HEK293 (cell line): ENCODE results near the gene PDZRN3.

Source experiments
- CTCF ChIA-PET: fragments of 350-600 bp; formaldehyde crosslinking; extraction: SDS; loops from one replicate; lab custom pipeline; 2021; ENCODE audit warnings: antibody characterized with exemption; lab: Yijun Ruan, JAX
- POLR2A ChIA-PET: fragments of 300-600 bp; formaldehyde crosslinking; extraction: SDS; loops from one replicate; lab custom pipeline; 2020; ENCODE audit warnings: antibody characterized with exemption, inconsistent platforms; lab: Yijun Ruan, JAX
- H3K27ac ChIP-seq: fragments of 200-500 bp; sonication (Bioruptor generic); 2 replicates; pipeline ENCODE4 v1.5.1; 2014; ENCODE audit warnings: low read depth, low read length, control low read depth, inconsistent platforms; ENCODE audit errors: extremely low read depth
- H3K36me3 ChIP-seq, 2 experiments: fragments of 200-500 bp in 1 of 2; sonication (Bioruptor generic) in 1 of 2; 1 replicate in 1 of 2; 2 replicates in 1 of 2; pipeline ENCODE4 v1.5.1; 2014 to 2017; ENCODE audit warnings: inconsistent platforms in 2 of 2, low read length in 2 of 2; ENCODE audit not compliant: control insufficient read depth in 2 of 2, insufficient read depth in 1 of 2
- H3K4me1 ChIP-seq: fragments of 200-500 bp; sonication (Bioruptor generic); 2 replicates; pipeline ENCODE4 v1.5.1; 2014; ENCODE audit warnings: mild to moderate bottlenecking, low read length, inconsistent platforms; ENCODE audit not compliant: control insufficient read depth, insufficient read depth
- H3K4me3 ChIP-seq: 2 replicates; pipeline ENCODE4 v1.5.1; 2011; ENCODE audit warnings: low read depth, mild to moderate bottlenecking, control low read depth, low read length, moderate library complexity
- H3K9me3 ChIP-seq: fragments of 200-500 bp; sonication (Bioruptor generic); 2 replicates; pipeline ENCODE4 v1.5.1; 2014; ENCODE audit warnings: low read depth, low read length, inconsistent platforms; ENCODE audit not compliant: control insufficient read depth, insufficient read depth
- ELK4 ChIP-seq: IDR thresholded peaks from 2 replicates; pipeline ENCODE4 v1.6.1; 2011; ENCODE audit warnings: mild to moderate bottlenecking, low read depth, low read length, borderline replicate concordance
- GLIS1 ChIP-seq: fragments of 450-650 bp; formaldehyde crosslinking; IDR thresholded peaks from 2 replicates; pipeline ENCODE4 v1.5.1; 2016; ENCODE audit warnings: missing biosample characterization, missing genetic modification characterization
- HOXC10 ChIP-seq: sonication (generic); formaldehyde crosslinking; IDR thresholded peaks from 2 replicates; pipeline ENCODE4 v1.8.1; 2023; ENCODE audit warnings: mild to moderate bottlenecking, missing genetic modification reagents
- INSM2 ChIP-seq: fragments of 450-650 bp; formaldehyde crosslinking; IDR thresholded peaks from 2 replicates; pipeline ENCODE4 v1.5.1; 2016; ENCODE audit warnings: missing biosample characterization, missing genetic modification characterization
- KLF1 ChIP-seq: fragments of 450-650 bp; formaldehyde crosslinking; IDR thresholded peaks from 2 replicates; pipeline ENCODE4 v1.5.1; 2016; ENCODE audit warnings: missing biosample characterization, missing genetic modification characterization
- MYNN ChIP-seq: fragments of 450-650 bp; formaldehyde crosslinking; IDR thresholded peaks from 2 replicates; pipeline ENCODE4 v1.5.1; 2016; ENCODE audit warnings: missing biosample characterization, missing genetic modification characterization, borderline replicate concordance
- OSR2 ChIP-seq: fragments of 450-650 bp; formaldehyde crosslinking; IDR thresholded peaks from 2 replicates; pipeline ENCODE4 v1.5.1; 2016; ENCODE audit warnings: missing biosample characterization, missing genetic modification characterization
- PRDM1 ChIP-seq: fragments of 450-650 bp; formaldehyde crosslinking; IDR thresholded peaks from 2 replicates; pipeline ENCODE4; 2016; ENCODE audit warnings: missing biosample characterization, missing genetic modification characterization
- REST ChIP-seq: fragments of 450-650 bp; formaldehyde crosslinking; IDR thresholded peaks from 2 replicates; pipeline ENCODE4 v1.5.1; 2016; ENCODE audit warnings: missing biosample characterization, missing genetic modification characterization
- WT1 ChIP-seq: fragments of 450-650 bp; formaldehyde crosslinking; IDR thresholded peaks from 2 replicates; pipeline ENCODE4 v1.5.1; 2016; ENCODE audit warnings: missing biosample characterization, missing genetic modification characterization
- YY1 ChIP-seq: fragments of 450-650 bp; formaldehyde crosslinking; IDR thresholded peaks from 2 replicates; pipeline ENCODE4 v1.5.1; 2018; ENCODE audit warnings: missing biosample characterization, missing genetic modification characterization
- ZBTB17 ChIP-seq: fragments of 450-650 bp; formaldehyde crosslinking; IDR thresholded peaks from 2 replicates; pipeline ENCODE4 v1.5.1; 2016; ENCODE audit warnings: missing biosample characterization, missing genetic modification characterization
- ZNF16 ChIP-seq: fragments of 450-650 bp; formaldehyde crosslinking; IDR thresholded peaks from 2 replicates; pipeline ENCODE4 v1.5.1; 2016; ENCODE audit warnings: low read depth, missing biosample characterization, missing genetic modification characterization
- ZNF23 ChIP-seq: fragments of 450-650 bp; formaldehyde crosslinking; IDR thresholded peaks from 2 replicates; pipeline ENCODE4 v1.5.1; 2016; ENCODE audit warnings: missing biosample characterization, missing genetic modification characterization, borderline replicate concordance
- ZNF248 ChIP-seq: fragments of 450-650 bp; formaldehyde crosslinking; IDR thresholded peaks from 2 replicates; pipeline ENCODE4 v1.5.1; 2017; ENCODE audit warnings: missing biosample characterization, missing genetic modification characterization
- ZNF350 ChIP-seq: fragments of 450-650 bp; formaldehyde crosslinking; IDR thresholded peaks from 2 replicates; pipeline ENCODE4 v1.5.0; 2017; ENCODE audit warnings: missing biosample characterization, mild to moderate bottlenecking, missing genetic modification characterization
- ZNF416 ChIP-seq: fragments of 450-650 bp; formaldehyde crosslinking; IDR thresholded peaks from 2 replicates; pipeline ENCODE4 v1.5.1; 2016; ENCODE audit warnings: missing biosample characterization, missing genetic modification characterization
- ZNF549 ChIP-seq: fragments of 450-650 bp; IDR thresholded peaks from 2 replicates; pipeline ENCODE4 v1.5.1; 2018; ENCODE audit warnings: missing biosample characterization, missing genetic modification characterization, mild to moderate bottlenecking, inconsistent platforms, moderate library complexity
- ZNF600 ChIP-seq: fragments of 450-650 bp; formaldehyde crosslinking; IDR thresholded peaks from 2 replicates; pipeline ENCODE4 v1.5.1; 2016; ENCODE audit warnings: missing biosample characterization, missing genetic modification characterization
- ZNF621 ChIP-seq: fragments of 450-650 bp; formaldehyde crosslinking; IDR thresholded peaks from 2 replicates; pipeline ENCODE4 v1.5.1; 2017; ENCODE audit warnings: missing biosample characterization, missing genetic modification characterization
- ZNF704 ChIP-seq: fragments of 450-650 bp; formaldehyde crosslinking; IDR thresholded peaks from 2 replicates; pipeline ENCODE4 v1.5.1; 2016; ENCODE audit warnings: missing biosample characterization, missing genetic modification characterization
- ZNF791 ChIP-seq: fragments of 450-650 bp; formaldehyde crosslinking; IDR thresholded peaks from 2 replicates; pipeline ENCODE4 v1.5.1; 2016; ENCODE audit warnings: missing biosample characterization, missing genetic modification characterization
- ZSCAN16 ChIP-seq: fragments of 450-650 bp; formaldehyde crosslinking; IDR thresholded peaks from 2 replicates; pipeline ENCODE4 v1.5.1; 2016; ENCODE audit warnings: missing biosample characterization, missing genetic modification characterization

The PDZRN3 gene

GRCh38 chr3:73536952-73537351, 87.8 kb downstream of the PDZRN3 start:
- no peaks in the 10 kb centered on the region for H3K9me3 ChIP-seq
- TF ChIP-seq ZNF600 (tag by site-specific recombination): no peak
- no peak for TF ChIP-seq YY1 (tag by site-specific recombination)
- no peak for TF ChIP-seq ZSCAN16
- no peak for TF ChIP-seq OSR2
- TF ChIP-seq ZNF704 (tag by site-specific recombination): no peak
- TF ChIP-seq ZNF791 (tag by site-specific recombination): no peak
- no peak for TF ChIP-seq ZNF16
- no peak for TF ChIP-seq ZNF350 (tag by site-specific recombination)
- TF ChIP-seq GLIS1 (tag by site-specific recombination): no peak
- TF ChIP-seq INSM2: no peak
- TF ChIP-seq ZNF416 (tag by site-specific recombination): no peak
- TF ChIP-seq, all 188 proteins: peak for 0
- Histone ChIP-seq H3K27ac (no peak overlapping the region), H3K36me3 (no peaks in the 10 kb centered on the region), H3K4me3 (no peak overlapping the region), H3K4me1 (no peaks in the 10 kb centered on the region)
- CTCF ChIA-PET: no interaction called here
- POLR2A ChIA-PET: no interaction called here

- ChIA-PET CTCF (no interaction called here), POLR2A (no interaction called here)
- Histone ChIP-seq H3K9me3 (no peaks in the 10 kb centered on the region), H3K36me3 (no peaks in the 10 kb centered on the region), H3K4me3 (no peak overlapping the region), H3K27ac (no peak overlapping the region), H3K4me1 (no peaks in the 10 kb centered on the region)
- TF ChIP-seq ZNF23 (tag by site-specific recombination): no peak
- TF ChIP-seq ZBTB17 (tag by site-specific recombination): no peak
- no peak for TF ChIP-seq INSM2
- TF ChIP-seq ZNF549 (tag by site-specific recombination): no peak
Measured at GRCh38 chr3:73536336-73536895, 88.3 kb downstream of the PDZRN3 start.

- no peaks in the 10 kb centered on the region for H3K9me3 ChIP-seq
- CTCF ChIA-PET: interaction anchor here (0.6 kb wide), 1 partner anchor 89 kb away, joined by 3 read pairs; no protein-coding TSS in a partner anchor
- POLR2A ChIA-PET: no interaction called here
- H3K4me3 ChIP-seq: no peak overlapping the region
- H3K27ac ChIP-seq: no peak overlapping the region
- H3K36me3 ChIP-seq: no peaks in the 10 kb centered on the region
- H3K4me1 ChIP-seq: no peaks in the 10 kb centered on the region
- TF ChIP-seq WT1 (tag by site-specific recombination) (no peak), MYNN (tag by site-specific recombination) (no peak), KLF1 (tag by site-specific recombination) (no peak), ZNF621 (tag by site-specific recombination) (no peak), PRDM1 (no peak), REST (tag by site-specific recombination) (no peak), HOXC10 (no peak), ZNF248 (tag by site-specific recombination) (no peak), ELK4 (no peak)
Measured at GRCh38 chr3:73535931-73536330, 88.8 kb downstream of the PDZRN3 start.
